Trophoblast cell (in vitro differentiated cells and primary cell): ENCODE data around the gene ITGA8.

Source experiments
- DNase-seq, 2 donors: peaks; one replicate each; pipeline ENCODE4 v3.0.0-alpha.2; 2016
- H2AFZ ChIP-seq: 2 replicates; pipeline ENCODE4 v1.6.1; 2013; ENCODE audit warnings: low read length, moderate library complexity, mild to moderate bottlenecking; ENCODE audit not compliant: insufficient read depth, poor library complexity
- H2AK5ac ChIP-seq: 2 replicates; pipeline ENCODE4 v1.6.1; 2013; ENCODE audit warnings: mild to moderate bottlenecking, low read length
- H2BK120ac ChIP-seq: 2 replicates; pipeline ENCODE4 v1.6.1; 2013; ENCODE audit warnings: low read length, mild to moderate bottlenecking, moderate library complexity; ENCODE audit not compliant: insufficient read depth, poor library complexity
- H2BK12ac ChIP-seq: 2 replicates; pipeline ENCODE4 v1.6.1; 2013; ENCODE audit warnings: mild to moderate bottlenecking, low read length, moderate library complexity
- H2BK5ac ChIP-seq: 2 replicates; pipeline ENCODE4 v1.6.1; 2013; ENCODE audit warnings: low read length, low read depth, moderate library complexity, mild to moderate bottlenecking; ENCODE audit not compliant: poor library complexity
- H3K14ac ChIP-seq: 2 replicates; pipeline ENCODE4 v1.6.1; 2013; ENCODE audit warnings: mild to moderate bottlenecking, low read length
- H3K18ac ChIP-seq: 2 replicates; pipeline ENCODE4 v1.6.1; 2013; ENCODE audit warnings: mild to moderate bottlenecking, low read length
- H3K23ac ChIP-seq: 2 replicates; pipeline ENCODE4 v1.6.1; 2013; ENCODE audit warnings: low read length
- H3K27ac ChIP-seq: 2 replicates; pipeline ENCODE4 v1.5.1; 2013; ENCODE audit warnings: low read depth, mild to moderate bottlenecking, inconsistent platforms, low read length, moderate library complexity
- H3K27me3 ChIP-seq: 2 replicates; pipeline ENCODE4 v1.6.1; 2013; ENCODE audit warnings: inconsistent platforms, mild to moderate bottlenecking, low read length, moderate library complexity; ENCODE audit not compliant: insufficient read depth
- H3K36me3 ChIP-seq, 2 experiments: 1 replicate in 1 of 2; 2 replicates in 1 of 2; pipeline ENCODE4 v1.6.1; 2013; ENCODE audit warnings: low read length in 2 of 2, mild to moderate bottlenecking in 2 of 2, moderate library complexity in 1 of 2; ENCODE audit not compliant: insufficient read depth in 2 of 2, control insufficient read depth in 1 of 2
- H3K4ac ChIP-seq: 2 replicates; pipeline ENCODE4 v1.6.1; 2013; ENCODE audit warnings: low read depth, mild to moderate bottlenecking, low read length, moderate library complexity
- H3K4me1 ChIP-seq, 2 experiments: 1 replicate in 1 of 2; 2 replicates in 1 of 2; pipeline ENCODE4 v1.6.1; 2013; ENCODE audit warnings: low read length in 2 of 2, mild to moderate bottlenecking in 2 of 2, moderate library complexity in 1 of 2; ENCODE audit not compliant: insufficient read depth in 2 of 2, control insufficient read depth in 1 of 2
- H3K4me2 ChIP-seq: 2 replicates; pipeline ENCODE4 v1.6.1; 2013; ENCODE audit warnings: inconsistent platforms, mild to moderate bottlenecking, low read length, moderate library complexity
- H3K4me3 ChIP-seq: 2 replicates; pipeline ENCODE4 v1.5.1; 2013; ENCODE audit warnings: mild to moderate bottlenecking, low read depth, low read length, inconsistent platforms
- H3K79me1 ChIP-seq: one replicate; pipeline ENCODE4 v1.6.1; 2013; ENCODE audit warnings: low read length
- H3K79me2 ChIP-seq: 2 replicates; pipeline ENCODE4 v1.6.1; 2013; ENCODE audit warnings: low read length, mild to moderate bottlenecking; ENCODE audit not compliant: control insufficient read depth, insufficient read depth, poor library complexity
- H3K9ac ChIP-seq: 2 replicates; pipeline ENCODE4 v1.6.1; 2013; ENCODE audit warnings: mild to moderate bottlenecking, low read length
- H3K9me3 ChIP-seq: 2 replicates; pipeline ENCODE4 v1.6.1; 2013; ENCODE audit warnings: low read depth, mild to moderate bottlenecking, control low read depth, inconsistent platforms, low read length; ENCODE audit not compliant: insufficient read depth
- H4K12ac ChIP-seq: 2 replicates; pipeline ENCODE4 v1.6.1; 2013; ENCODE audit warnings: low read depth, mild to moderate bottlenecking, low read length, moderate library complexity
- H4K8ac ChIP-seq: 2 replicates; pipeline ENCODE4 v1.6.1; 2013; ENCODE audit warnings: low read depth, mild to moderate bottlenecking, low read length, moderate library complexity
- H4K91ac ChIP-seq: one replicate; pipeline ENCODE4 v1.6.1; 2013; ENCODE audit warnings: low read depth, mild to moderate bottlenecking, low read length, moderate library complexity
- WGBS: extraction: QIAGEN DNeasy Blood & Tissue Kit; methylation state at CpG from one replicate; pipeline ENCODE4 v1.1.7; 2013; ENCODE audit warnings: missing lambda C conversion rate; ENCODE audit not compliant: insufficient read length, insufficient coverage; ENCODE audit errors: extremely low coverage; 5-methylcytosine and 5-hydroxymethylcytosine counted together

ITGA8 gene

DNA sequence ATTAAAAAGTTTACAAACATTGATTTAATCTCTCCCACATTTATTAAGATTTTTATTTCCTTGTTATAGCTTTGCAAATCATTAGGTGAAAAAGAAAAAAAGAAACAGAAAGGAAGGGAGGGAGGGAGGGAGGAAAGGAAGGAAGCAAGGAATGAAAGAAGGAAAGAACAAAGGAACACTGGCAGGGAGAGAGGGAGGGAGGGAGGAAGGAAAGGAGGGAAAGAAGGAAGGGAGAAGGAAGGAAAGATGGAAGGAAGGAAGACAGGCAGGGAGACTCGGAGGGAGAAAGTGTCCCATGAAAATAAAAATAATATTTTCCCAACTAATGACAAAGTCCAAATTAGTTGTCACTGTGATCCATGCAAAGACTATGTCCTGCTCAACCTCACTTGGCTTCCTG, 6.3 kb upstream of the ITGA8 start:
- Histone ChIP-seq H3K4ac (no peak overlapping the region), H3K27ac (no peak overlapping the region), H2AK5ac (no peak overlapping the region), H3K23ac (no peak overlapping the region), H2BK12ac (no peak overlapping the region), H4K12ac (no peak overlapping the region), H3K4me3 (no peak overlapping the region), H3K14ac (no peak overlapping the region), H2AFZ (no peak overlapping the region), H2BK5ac (no peak overlapping the region), H4K91ac (no peak overlapping the region), H3K79me2 (no peaks in the 10 kb centered on the region), H3K4me2 (no peak overlapping the region), H2BK120ac (no peak overlapping the region), H3K36me3 (no peaks in the 10 kb centered on the region), H3K9ac (no peak overlapping the region), H3K27me3 (no peaks in the 10 kb centered on the region), H3K9me3 (no peaks in the 10 kb centered on the region), H3K79me1 (no peaks in the 10 kb centered on the region), H3K4me1 (peaks cover 0 to 4% of the 10 kb centered on the region in 2 experiments), H3K18ac (no peak overlapping the region), H4K8ac (no peak overlapping the region)
- no CpG with 5 or more reads among the region's 1 CpG for WGBS
- DNase-seq = no peak

DNA sequence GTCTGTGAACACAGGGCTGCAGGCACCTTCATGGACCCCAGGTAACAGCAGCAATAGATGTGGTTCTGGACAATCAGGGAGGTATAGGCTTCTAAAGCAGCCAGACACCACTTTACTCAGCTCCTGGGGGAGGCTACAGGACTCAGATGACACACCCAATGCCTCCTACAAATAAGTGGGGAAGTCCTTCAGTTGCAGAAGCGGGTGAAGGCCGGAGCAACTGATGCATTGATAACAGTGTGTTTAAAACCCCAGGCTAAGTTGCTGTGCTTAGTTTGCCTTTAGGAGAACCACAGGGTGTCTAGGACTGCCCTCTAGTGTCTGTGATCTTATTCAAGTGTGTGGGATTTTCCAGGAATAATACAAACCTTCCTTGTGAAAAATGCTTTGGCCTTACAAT, 5.9 kb upstream of the ITGA8 start:
- Histone ChIP-seq H4K91ac (no peak overlapping the region), H4K8ac (peak overlapping the region; percentile 11), H3K79me1 (no peaks in the 10 kb centered on the region), H2BK12ac (no peak overlapping the region), H3K4me1 (peaks cover 0 to 4% of the 10 kb centered on the region in 2 experiments), H2BK5ac (no peak overlapping the region), H3K14ac (no peak overlapping the region), H2AFZ (no peak overlapping the region), H3K4me2 (no peak overlapping the region), H3K18ac (no peak overlapping the region), H3K9ac (no peak overlapping the region), H3K27me3 (no peaks in the 10 kb centered on the region), H2BK120ac (no peak overlapping the region), H3K79me2 (no peaks in the 10 kb centered on the region), H3K23ac (no peak overlapping the region), H3K4me3 (no peak overlapping the region), H2AK5ac (no peak overlapping the region), H3K27ac (no peak overlapping the region), H3K4ac (no peak overlapping the region), H3K36me3 (no peaks in the 10 kb centered on the region), H4K12ac (no peak overlapping the region), H3K9me3 (no peaks in the 10 kb centered on the region)
- no CpG with 5 or more reads among the region's 2 CpGs for WGBS
- peak; percentile 11 to 68 for DNase-seq

DNA sequence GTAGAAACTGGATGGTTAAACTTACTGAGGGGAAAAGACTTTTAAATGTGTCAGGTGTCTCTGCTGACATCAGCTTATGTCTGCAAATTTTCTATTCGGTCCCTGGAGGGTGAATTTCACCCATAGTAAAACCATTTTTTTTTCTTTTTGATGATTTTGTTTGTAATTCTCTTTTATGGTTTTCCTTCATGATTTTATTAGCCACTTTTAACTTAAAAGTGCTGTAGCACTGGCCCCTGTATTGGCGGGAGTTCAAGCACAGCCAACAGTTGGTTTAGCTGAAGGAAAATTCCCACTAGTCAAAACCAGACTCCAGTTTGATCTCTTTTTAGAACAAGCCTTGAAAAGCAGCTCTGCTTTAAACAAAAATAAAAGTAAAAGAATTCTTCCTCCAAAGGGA, 5.0 kb upstream of the ITGA8 start:
- Histone ChIP-seq H2BK5ac (no peak overlapping the region), H3K4me3 (no peak overlapping the region)

DNA sequence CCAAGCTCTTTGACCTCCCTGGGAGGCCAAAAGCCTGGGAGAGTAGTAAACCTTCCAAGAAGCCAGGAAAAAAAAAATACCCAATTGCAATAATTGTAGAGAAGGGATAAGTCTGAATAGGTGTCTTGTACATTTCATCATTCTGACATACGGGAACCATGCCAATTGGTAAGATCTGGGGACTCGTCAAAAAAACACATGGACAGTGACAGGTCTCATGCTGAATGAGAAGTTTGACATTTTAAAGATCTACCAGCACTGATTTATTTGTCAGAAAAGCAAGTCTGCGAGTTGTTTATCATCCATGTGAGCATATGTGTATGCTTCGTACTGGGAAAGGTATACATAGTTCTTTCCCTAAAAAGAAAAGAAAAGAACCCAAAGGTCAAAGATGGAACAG, 4.1 kb upstream of the ITGA8 start:
- H2BK12ac ChIP-seq = no peak overlapping the region
- H3K23ac ChIP-seq = no peak overlapping the region

More for the DNA sequence above, 5.0 kb upstream of the ITGA8 start:
- Histone ChIP-seq H3K36me3 (no peaks in the 10 kb centered on the region), H2AK5ac (no peak overlapping the region), H3K9me3 (no peaks in the 10 kb centered on the region), H3K27me3 (peaks cover 2% of the 10 kb centered on the region), H3K18ac (no peak overlapping the region), H4K12ac (no peak overlapping the region), H3K79me2 (no peaks in the 10 kb centered on the region), H2BK12ac (no peak overlapping the region), H3K23ac (no peak overlapping the region), H2AFZ (no peak overlapping the region), H3K4me1 (peaks cover 3 to 4% of the 10 kb centered on the region in 2 experiments), H3K14ac (no peak overlapping the region), H3K4ac (no peak overlapping the region), H4K91ac (no peak overlapping the region), H3K27ac (no peak overlapping the region), H2BK120ac (no peak overlapping the region), H3K79me1 (no peaks in the 10 kb centered on the region), H4K8ac (no peak overlapping the region), H3K4me2 (no peak overlapping the region), H3K9ac (no peak overlapping the region)
- no CpG with 5 or more reads among the region's 2 CpGs for WGBS
- no peak for DNase-seq

More for the DNA sequence above, 4.1 kb upstream of the ITGA8 start:
- Histone ChIP-seq H2BK120ac (no peak overlapping the region), H3K79me2 (no peaks in the 10 kb centered on the region), H3K4me1 (peaks cover 4 to 10% of the 10 kb centered on the region in 2 experiments), H4K12ac (no peak overlapping the region), H3K14ac (no peak overlapping the region), H4K8ac (no peak overlapping the region), H3K9me3 (peaks cover 5% of the 10 kb centered on the region), H4K91ac (no peak overlapping the region), H3K4ac (no peak overlapping the region), H3K4me2 (no peak overlapping the region), H2AK5ac (no peak overlapping the region), H3K9ac (no peak overlapping the region), H3K18ac (no peak overlapping the region), H3K36me3 (no peaks in the 10 kb centered on the region), H3K79me1 (no peaks in the 10 kb centered on the region), H3K4me3 (no peak overlapping the region), H3K27me3 (peaks cover 11% of the 10 kb centered on the region), H2BK5ac (no peak overlapping the region), H2AFZ (no peak overlapping the region), H3K27ac (no peak overlapping the region)
- no CpG with 5 or more reads among the region's 4 CpGs for whole genome bisulfite sequencing
- DNase-seq = no peak
